ENCODE results near the gene FADS2.

FADS2 gene

DNA sequence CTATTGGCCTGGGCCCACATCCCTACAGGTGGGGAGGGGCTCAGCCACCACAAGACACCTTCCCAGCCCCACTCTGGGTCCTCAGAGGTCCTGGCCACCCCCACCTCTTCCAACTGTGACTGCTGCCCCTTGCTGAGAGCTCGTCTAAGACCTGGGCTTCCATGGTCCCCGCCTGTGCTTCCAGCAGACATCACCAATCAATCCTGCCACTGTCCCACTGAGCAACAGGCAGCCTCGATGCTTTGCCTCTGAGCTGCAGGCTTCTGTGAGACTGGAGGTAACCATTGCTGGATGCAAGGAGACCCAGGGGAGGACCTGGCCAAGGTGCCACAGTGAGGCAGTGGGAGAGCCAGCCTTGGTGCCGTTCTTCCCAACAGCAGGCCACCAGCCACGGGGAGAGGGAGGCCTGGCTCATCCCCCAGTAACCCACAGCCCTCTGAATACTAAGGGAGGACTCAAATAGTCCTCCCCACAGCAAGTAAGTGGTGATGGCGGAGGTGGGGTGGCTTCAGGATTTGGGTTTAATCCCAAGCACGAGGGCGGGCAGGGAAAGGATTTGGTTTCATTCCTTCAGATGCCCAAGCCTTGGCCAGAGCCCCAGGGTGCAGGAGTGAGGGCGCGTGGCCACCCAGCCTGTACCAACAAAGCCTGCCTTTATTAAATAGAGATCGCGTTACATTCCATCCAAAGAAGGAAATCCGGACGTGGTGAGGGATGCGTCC is 68.7 kb downstream of the FADS2 start:
- no peak for DNase-seq (ENCODE audit: extremely low spot score)
- TF ChIP-seq L3MBTL2 (conservative IDR thresholded peaks at IDR 0.05) (no peak), BHLHE40 (IDR thresholded peaks at IDR 0.05; ENCODE audit: borderline replicate concordance) (no peak), TARDBP (IDR thresholded peaks at IDR 0.05) (no peak), CTBP1 (IDR thresholded peaks at IDR 0.05; ENCODE audit: borderline replicate concordance) (no peak), FOXK2 (IDR thresholded peaks at IDR 0.05) (no peak), HDGF (IDR thresholded peaks at IDR 0.05; ENCODE audit: borderline replicate concordance) (no peak), FOXA1 (IDR thresholded peaks at IDR 0.05) (no peak), SP1 (IDR thresholded peaks at IDR 0.05) (no peak), ELF4 (IDR thresholded peaks at IDR 0.05) (no peak), ZNF384 (IDR thresholded peaks at IDR 0.05) (no peak), FOXM1 (IDR thresholded peaks at IDR 0.05; ENCODE audit: borderline replicate concordance) (no peak), NFRKB (IDR thresholded peaks at IDR 0.05) (no peak), SUZ12 (IDR thresholded peaks at IDR 0.05) (no peak), ARNT (IDR thresholded peaks at IDR 0.05) (no peak), LEF1 (IDR thresholded peaks at IDR 0.05; ENCODE audit: borderline replicate concordance) (no peak)
- TF ChIP-seq, protein P1, sequence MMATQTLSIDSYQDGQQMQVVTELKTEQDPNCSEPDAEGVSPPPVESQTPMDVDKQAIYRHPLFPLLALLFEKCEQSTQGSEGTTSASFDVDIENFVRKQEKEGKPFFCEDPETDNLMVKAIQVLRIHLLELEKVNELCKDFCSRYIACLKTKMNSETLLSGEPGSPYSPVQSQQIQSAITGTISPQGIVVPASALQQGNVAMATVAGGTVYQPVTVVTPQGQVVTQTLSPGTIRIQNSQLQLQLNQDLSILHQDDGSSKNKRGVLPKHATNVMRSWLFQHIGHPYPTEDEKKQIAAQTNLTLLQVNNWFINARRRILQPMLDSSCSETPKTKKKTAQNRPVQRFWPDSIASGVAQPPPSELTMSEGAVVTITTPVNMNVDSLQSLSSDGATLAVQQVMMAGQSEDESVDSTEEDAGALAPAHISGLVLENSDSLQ (IDR thresholded peaks at IDR 0.05), result no peak
- CTCF ChIA-PET, result interaction anchor here (0.6 to 6.9 kb wide), 12 partner anchors 11 to 477 kb away, joined by 3 to 77 read pairs (median 4); partner anchors contain the start of gene BEST1
- POLR2A ChIA-PET, result interaction anchor here (1.0 to 2.2 kb wide), 2 partner anchors 50 to 104 kb away, joined by 3 to 8 read pairs; partner anchors contain the start of genes FEN1 and TMEM258

DNA sequence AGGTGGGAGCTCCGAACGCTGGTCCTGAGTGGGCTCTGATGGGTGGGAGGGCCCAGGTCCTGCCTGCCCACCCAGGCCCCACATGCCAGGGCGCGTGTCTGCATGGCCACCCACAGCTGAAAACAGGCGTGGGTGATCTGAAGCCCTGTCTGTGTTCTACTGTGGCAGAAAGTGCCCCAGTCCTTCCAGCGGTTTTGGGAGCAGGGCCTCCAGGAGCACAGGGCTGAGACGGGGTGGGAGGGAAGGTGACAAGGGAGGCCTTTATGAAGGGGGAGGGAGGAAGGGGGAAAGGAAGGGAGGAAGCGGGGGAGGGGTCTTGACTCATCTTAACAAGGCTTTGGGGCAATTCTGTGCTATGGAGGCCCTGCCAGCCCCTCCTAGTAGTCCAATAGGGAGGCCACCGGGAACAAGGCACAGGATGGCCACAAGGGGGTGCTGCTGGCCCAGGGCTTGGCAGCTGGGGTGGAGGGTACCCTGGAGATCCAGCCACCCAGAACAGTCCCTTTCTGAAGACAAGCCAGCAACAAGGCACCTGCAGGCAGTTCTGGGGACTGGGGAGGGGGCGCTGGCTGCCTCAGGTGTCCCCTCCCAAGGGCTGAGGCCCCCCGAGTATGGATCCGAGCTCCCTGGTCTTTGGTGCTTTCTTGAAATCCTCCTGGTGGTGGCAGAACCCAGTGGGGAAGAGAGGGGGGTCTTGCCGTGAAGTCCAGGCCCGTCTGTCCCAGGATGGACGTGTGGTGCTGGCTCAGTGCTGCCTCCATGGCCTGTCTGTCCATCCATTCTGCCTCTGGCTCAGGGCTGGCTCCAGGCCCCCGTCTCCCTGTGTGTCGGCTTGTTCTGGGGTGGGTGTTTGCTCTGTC is 69.5 kb downstream of the FADS2 start:
- peak; percentile 86 for DNase-seq (ENCODE audit: extremely low spot score)
- TF ChIP-seq LEF1 (IDR thresholded peaks at IDR 0.05; ENCODE audit: borderline replicate concordance) (no peak), ZNF384 (IDR thresholded peaks at IDR 0.05) (no peak), CTBP1 (IDR thresholded peaks at IDR 0.05; ENCODE audit: borderline replicate concordance) (no peak), ELF4 (IDR thresholded peaks at IDR 0.05) (no peak), TARDBP (IDR thresholded peaks at IDR 0.05) (no peak), SP1 (IDR thresholded peaks at IDR 0.05) (no peak), BHLHE40 (IDR thresholded peaks at IDR 0.05; ENCODE audit: borderline replicate concordance) (no peak), L3MBTL2 (conservative IDR thresholded peaks at IDR 0.05) (no peak), FOXA1 (IDR thresholded peaks at IDR 0.05) (no peak), ARNT (IDR thresholded peaks at IDR 0.05) (no peak), SUZ12 (IDR thresholded peaks at IDR 0.05) (no peak), NFRKB (IDR thresholded peaks at IDR 0.05) (no peak), FOXM1 (IDR thresholded peaks at IDR 0.05; ENCODE audit: borderline replicate concordance) (no peak), FOXK2 (IDR thresholded peaks at IDR 0.05) (no peak), HDGF (IDR thresholded peaks at IDR 0.05; ENCODE audit: borderline replicate concordance) (no peak)
- TF ChIP-seq, protein P1 (IDR thresholded peaks at IDR 0.05), result no peak

GRCh38 chr11:61898247-61898582 is 70.1 kb downstream of the FADS2 start:
- CTCF ChIA-PET, result interaction anchor here (0.8 to 6.9 kb wide), 24 partner anchors 8 to 210 kb away, joined by 3 to 77 read pairs (median 4); partner anchors contain the start of genes BEST1 and RAB3IL1
- TF ChIP-seq TARDBP (IDR thresholded peaks at IDR 0.05) (no peak), HDGF (IDR thresholded peaks at IDR 0.05; ENCODE audit: borderline replicate concordance) (no peak), BHLHE40 (IDR thresholded peaks at IDR 0.05; ENCODE audit: borderline replicate concordance) (no peak), CTBP1 (IDR thresholded peaks at IDR 0.05; ENCODE audit: borderline replicate concordance) (no peak), SUZ12 (IDR thresholded peaks at IDR 0.05) (no peak), NFRKB (IDR thresholded peaks at IDR 0.05) (no peak)
- TF ChIP-seq, protein P1 (IDR thresholded peaks at IDR 0.05), result no peak
- POLR2A ChIA-PET, result interaction anchor here (0.7 to 2.2 kb wide), 3 partner anchors 49 to 184 kb away, joined by 3 to 8 read pairs (median 3); no protein-coding TSS in a partner anchor
- no peak for DNase-seq (ENCODE audit: extremely low spot score)

More for the DNA sequence above, 69.5 kb downstream of the FADS2 start:
- CTCF ChIA-PET, result interaction anchor here (0.7 to 6.9 kb wide), 23 partner anchors 10 to 211 kb away, joined by 3 to 77 read pairs (median 4); partner anchors contain the start of genes BEST1 and RAB3IL1
- POLR2A ChIA-PET, result interaction anchor here (0.7 to 2.2 kb wide), 3 partner anchors 50 to 184 kb away, joined by 3 to 8 read pairs (median 3); no protein-coding TSS in a partner anchor

- POLR2A ChIA-PET, result interaction anchor here (1.3 to 2.4 kb wide), 3 partner anchors 48 to 68 kb away, joined by 4 to 8 read pairs (median 7); partner anchors contain the start of genes BEST1 and FTH1
- TF ChIP-seq ARNT (IDR thresholded peaks at IDR 0.05) (no peak), FOXK2 (IDR thresholded peaks at IDR 0.05) (no peak)
- CTCF ChIA-PET, result interaction anchor here (0.5 to 6.9 kb wide), 34 partner anchors 9 to 209 kb away, joined by 3 to 77 read pairs (median 4); partner anchors contain the start of gene BEST1
Observed at GRCh38 chr11:61899146-61899841, 71.2 kb downstream of the FADS2 start.

GRCh38 chr11:61900251-61900650 is 72.2 kb downstream of the FADS2 start:
- TF ChIP-seq HDGF (IDR thresholded peaks at IDR 0.05; ENCODE audit: borderline replicate concordance), result no peak
- TF ChIP-seq SP1 (IDR thresholded peaks at IDR 0.05), result no peak
- no peak for TF ChIP-seq ELF4 (IDR thresholded peaks at IDR 0.05)
- no peak for TF ChIP-seq L3MBTL2 (conservative IDR thresholded peaks at IDR 0.05)
- no peak for TF ChIP-seq FOXM1 (IDR thresholded peaks at IDR 0.05; ENCODE audit: borderline replicate concordance)
- TF ChIP-seq ARNT (IDR thresholded peaks at IDR 0.05), result no peak
- no peak for TF ChIP-seq CTBP1 (IDR thresholded peaks at IDR 0.05; ENCODE audit: borderline replicate concordance)
- no peak for TF ChIP-seq FOXK2 (IDR thresholded peaks at IDR 0.05)
- TF ChIP-seq TARDBP (IDR thresholded peaks at IDR 0.05), result no peak
- TF ChIP-seq, protein P1 (IDR thresholded peaks at IDR 0.05), result no peak
- no peak for TF ChIP-seq ZNF384 (IDR thresholded peaks at IDR 0.05)
- TF ChIP-seq BHLHE40 (IDR thresholded peaks at IDR 0.05; ENCODE audit: borderline replicate concordance), result no peak
- no peak for DNase-seq (ENCODE audit: extremely low spot score)
- ChIA-PET POLR2A (interaction anchor here (0.7 to 2.4 kb wide), 2 partner anchors 47 to 67 kb away, joined by 3 to 8 read pairs; partner anchors contain the start of gene FTH1), CTCF (interaction anchor here (0.5 to 6.9 kb wide), 7 partner anchors 8 to 208 kb away, joined by 3 to 77 read pairs (median 21); no protein-coding TSS in a partner anchor)

More at GRCh38 chr11:61899146-61899841, 71.2 kb downstream of the FADS2 start:
- DNase-seq (ENCODE audit: extremely low spot score), result peak; percentile 95

Measured in HEK293T (cell line).